ELR (cell line): Measurements from ENCODE around the gene PIGU.
"Not testable (repeated sequence)": the region's sequence is repeated elsewhere in the genome, so short reads cannot be mapped to it uniquely, and the experiment has no call there.

Experiments
- DNase-seq: peaks from one replicate; pipeline ENCODE4 v3.0.0-alpha.2; 2015; ENCODE audit warnings: low read depth

Gene PIGU

DNA sequence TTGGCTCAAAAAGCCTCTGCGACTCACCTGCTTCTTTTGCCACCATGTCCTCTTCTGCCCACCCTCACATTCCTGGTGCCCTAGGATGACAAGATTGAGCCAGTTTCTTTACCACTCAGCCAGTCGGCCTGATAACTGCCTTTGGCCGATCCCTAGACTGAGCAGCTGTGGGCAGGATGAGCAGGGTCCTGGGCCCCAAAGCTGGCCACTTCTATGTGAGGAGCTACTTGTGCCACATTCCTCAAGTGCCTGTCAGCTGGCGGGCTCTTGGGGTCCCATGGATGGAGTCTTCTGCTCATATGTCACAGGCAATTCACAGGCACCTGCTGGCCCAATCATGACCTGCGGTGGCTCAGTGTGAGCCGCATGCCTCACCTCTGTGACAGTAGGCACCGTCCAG lies 144.1 kb downstream of the PIGU start:
- DNase-seq, result no peak

DNA sequence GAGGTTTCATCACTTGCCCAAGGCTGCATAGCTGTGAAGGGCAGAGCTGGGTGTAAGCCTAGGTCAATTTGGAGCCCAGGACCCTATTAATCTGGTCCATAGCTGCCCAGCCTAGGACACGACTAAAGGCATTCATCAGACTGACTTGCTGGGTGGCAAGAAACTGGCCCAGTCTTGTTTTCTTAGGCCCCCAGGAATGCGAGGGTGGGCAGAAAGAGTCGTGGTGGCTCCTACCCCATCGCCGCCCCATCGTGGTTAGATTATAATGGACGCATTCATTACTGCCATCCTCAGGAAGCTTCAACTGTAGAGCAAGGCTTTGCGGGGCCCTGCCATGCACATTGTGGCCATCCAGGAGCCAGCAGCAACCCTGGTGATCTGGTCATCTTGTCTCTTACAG lies 144.6 kb downstream of the PIGU start:
- no peak for DNase-seq

DNA sequence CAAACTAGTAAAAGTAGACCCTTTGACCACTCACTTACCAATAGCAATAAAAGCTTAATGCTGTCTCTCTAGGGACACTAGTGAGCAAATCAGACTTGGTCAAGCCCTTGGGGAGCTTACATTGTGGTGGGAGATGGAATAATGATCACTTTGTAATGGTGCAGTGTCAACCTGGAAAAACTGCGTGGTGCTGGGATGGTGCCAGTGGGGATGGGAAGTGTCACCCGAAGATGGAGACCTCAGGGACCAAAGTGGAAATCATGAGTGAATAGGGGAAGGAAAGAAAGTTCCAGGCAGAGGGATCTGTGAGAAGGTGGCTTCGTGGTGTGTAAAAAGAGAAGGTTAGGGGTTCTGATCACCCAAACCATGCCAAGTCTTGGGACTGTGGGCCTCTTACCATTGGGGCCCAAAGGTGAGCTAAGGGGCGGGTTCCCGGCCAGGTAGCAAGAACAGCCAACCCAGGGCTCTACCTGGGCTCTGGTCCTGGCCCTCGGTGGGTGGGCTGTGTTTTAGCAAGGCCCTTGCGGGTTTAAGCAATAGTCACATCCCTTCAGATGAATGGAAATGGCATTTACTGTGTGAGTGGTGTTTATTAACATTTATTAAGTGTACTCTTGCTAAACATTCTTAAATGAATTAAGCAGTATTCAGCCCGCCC lies 145.2 kb downstream of the PIGU start:
- no peak for DNase-seq

DNA sequence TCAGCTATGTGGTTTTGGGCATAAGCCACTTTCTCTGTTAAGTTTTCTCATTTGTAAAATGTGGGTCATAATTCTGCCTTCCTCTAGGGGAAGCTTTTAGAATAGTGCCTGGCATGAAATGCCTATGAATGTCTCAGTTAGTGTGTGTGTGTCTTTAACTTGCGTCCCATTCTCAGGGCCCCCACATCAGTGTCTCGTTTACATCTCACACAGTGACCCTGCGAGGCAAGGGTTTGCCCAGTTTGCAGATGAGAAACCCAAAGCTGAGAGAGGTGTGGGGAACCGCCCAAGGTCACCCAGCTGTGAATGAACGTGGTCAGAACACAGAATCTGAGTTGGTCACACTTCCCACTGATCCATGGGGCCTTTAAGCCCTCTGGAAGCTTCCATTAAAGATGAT lies 146.6 kb downstream of the PIGU start:
- DNase-seq, result no peak

DNA sequence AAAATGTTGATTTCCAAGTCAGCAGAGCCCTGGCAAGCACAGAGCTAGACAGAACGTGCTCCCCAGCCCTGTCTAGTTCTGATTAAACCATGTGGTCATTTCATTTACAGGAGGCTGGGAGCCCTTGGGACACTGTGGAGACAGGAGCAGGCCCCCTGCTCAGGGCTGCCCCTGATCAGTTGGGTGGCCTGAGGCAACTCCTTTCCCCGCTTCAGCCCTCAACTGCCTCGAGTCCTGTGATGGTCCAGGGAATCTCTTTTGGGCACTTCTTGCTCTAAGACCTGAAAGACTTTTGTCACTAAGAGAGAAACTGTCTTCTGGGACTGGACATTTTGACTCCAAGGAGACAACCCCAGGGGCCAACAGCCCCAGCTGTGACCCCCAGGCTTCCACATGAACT lies 147.2 kb downstream of the PIGU start:
- DNase-seq, result no peak

DNA sequence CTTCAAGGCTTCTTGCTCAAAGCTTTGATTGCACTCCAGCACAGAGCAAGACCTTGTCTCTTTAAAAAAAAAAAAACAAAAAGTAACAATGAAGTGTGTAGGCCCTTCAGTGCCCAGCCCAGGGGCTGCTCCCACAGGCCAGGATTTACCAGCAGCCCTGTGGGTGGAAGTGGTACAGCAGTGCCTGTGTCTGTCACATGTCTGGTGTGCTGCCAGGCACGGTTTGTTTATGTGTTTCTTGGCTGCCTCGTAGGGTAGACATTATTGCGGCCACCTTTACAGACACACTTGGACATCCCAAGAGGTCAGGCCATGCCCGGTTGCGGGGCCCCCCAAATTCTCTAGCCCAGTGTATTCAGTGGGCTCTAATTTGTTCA lies 148.0 kb downstream of the PIGU start:
- DNase-seq, result no peak

DNA sequence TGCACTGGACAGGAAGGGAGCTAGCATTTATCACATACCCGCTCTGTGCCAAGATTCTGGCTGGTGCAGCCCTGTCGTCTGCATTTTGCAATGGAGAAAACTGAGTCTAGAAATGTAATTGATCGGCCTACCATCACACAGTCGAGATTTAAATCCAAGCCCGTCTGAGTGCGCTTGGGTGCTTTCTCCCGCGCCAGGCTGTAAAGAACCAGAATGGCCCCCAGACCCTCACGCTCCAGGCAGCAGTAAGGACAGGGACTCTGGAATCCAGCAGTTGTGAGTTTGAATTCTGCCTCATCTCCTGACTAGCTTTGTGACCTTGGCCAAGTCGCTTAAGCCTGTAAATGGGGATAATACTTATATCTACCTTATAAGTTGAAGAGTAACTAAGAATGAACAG lies 149.9 kb downstream of the PIGU start:
- DNase-seq, result no peak

DNA sequence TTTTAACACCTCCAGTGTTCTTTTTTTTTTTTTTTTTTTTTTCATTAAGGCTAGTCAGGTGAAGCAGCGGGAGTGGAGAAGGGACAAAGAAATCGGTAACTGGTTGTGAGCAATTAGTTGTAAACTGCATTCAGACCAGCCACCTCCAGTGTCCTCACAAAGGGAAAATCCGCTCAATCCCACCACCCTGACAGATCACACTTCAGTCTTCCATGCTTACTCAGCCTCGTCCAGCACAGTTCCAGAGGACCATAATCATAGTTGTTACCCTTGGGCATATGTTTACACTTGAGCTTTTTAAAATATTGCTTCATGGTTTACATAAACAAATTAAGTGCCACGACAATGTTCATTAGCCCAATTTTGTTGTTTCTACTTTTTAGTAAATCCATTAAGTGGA lies 150.4 kb downstream of the PIGU start:
- peak; percentile 22 for DNase-seq

DNA sequence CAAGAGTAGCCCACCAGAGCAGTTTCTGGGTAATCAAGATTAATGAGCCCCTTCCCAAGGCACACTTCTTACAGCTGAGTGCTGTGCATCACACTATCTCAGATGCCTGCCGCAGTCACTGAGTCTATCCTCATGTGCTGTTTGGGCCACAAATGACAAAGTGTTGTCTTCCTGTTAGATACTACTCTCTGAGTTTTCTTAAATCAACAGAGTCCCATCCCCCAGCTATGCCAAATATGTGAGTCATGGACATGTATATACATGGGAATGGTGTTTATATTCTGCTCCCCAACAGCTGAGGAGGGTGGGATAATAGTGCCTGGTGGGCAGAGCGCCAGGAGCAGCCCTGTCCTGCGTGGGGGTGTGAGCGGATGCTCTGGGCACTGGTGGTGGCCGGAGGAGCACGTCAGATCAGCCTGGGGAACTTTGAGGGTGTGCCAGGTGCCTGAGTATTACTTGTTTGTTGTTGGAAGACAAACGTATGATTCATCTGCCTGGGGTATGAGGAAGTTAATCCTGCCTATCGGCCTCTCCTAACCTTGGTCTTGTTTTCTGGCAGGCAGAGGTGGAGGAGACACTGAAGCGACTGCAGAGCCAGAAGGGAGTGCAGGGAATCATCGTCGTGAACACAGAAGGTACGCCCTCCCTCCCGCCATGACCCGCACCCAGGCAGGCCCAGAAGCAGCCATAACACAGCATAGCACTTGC lies 151.0 kb downstream of the PIGU start:
- DNase-seq, result peak; percentile 100

DNA sequence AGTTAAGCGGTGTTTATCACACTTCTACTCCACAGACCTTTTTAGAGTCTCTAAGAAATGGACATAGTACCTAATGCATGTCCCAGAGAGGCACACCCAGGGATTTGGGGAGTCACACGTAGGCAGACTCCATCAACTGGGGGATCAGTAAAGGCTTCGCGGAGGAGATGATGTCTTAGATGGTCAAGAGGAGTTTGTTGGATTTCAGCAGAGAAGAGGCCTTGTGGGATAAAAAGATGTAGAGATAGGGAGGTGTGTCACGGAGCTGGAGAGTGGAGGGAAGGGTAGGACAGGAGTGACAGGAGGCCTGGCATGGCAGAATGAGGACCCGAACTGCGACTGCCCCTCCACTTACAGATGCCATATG lies 151.6 kb downstream of the PIGU start:
- DNase-seq, result no peak

DNA sequence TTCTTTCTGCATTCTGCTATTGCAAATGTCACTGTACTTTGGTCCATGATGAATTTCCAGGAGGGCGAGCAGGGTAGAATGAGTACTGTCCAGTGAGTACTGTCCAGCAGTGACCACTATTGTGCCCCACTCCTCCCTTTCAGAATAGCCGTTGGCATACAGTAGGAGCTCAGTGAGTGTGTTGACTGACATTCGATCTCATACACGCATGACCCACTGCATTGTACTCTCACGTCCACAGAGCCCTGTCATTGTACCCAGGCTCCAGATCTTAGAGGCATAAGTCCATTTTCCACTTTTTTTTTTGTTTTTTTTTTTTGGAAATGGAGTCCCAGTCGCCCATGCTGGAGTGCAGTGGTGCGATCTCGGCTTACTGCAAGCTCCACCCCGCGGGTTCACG lies 152.5 kb downstream of the PIGU start:
- no peak for DNase-seq

DNA sequence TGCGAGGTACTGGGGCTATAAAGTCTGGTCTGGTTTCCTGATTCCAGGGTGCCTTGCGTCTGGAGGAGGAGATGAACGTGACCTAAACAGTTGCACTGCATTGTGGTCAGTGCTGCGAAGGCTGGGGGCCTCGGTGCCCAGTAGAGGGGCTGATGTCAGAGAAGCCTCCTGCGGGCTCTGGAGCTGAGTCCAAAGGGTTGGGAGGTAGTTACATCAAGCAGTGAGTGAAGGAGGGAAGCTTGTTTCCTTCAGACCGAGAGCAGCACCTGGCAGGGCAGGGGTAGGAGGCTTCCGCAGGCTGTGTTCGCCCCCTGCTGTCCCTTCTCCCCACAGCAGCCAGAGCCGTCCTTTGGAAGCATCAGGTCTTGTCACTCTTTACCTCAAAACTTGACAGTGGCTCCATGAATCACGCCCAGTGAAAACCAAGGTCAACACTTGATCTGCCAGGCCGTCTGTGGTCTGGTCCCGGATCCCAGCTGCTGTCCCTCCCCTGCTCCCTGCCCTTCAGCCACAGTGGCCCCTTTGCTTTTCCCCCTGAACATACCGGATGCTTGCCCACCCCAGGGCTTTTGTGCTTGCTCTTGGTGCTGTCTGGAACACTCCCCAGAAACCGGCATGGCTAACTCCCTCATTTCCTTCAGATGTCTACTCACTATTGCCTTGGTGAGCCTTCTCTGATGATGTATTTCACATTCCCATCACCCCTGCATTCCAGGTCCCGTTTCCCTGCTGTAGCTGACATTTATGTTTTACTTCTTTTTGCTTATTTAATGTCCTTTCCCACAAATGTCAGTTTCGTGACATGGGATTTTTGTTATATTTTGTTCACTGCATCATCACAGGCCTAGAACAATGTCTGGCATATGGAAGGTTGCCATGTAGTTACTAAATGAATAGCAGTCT lies 153.7 kb downstream of the PIGU start:
- peak; percentile 80 for DNase-seq

DNA sequence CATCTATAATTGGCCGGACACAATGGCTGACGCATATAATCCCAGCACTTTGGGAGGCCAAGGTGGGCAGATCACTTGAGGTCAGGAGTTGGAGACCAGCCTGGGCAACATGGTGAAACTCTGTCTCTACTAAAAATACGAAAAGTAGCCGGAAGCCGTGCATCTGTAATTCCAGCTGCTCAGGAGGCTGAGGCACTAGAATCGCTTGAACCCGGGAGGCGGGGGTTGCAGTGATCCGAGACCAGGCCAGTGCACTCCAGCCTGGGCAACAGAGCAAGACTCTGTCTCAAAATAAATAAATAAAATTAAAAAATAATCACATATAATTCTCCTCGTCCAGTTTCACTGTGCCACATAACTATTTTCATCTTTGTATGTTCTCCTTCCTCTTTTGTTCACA lies 157.1 kb downstream of the PIGU start:
- not testable (repeated sequence) for DNase-seq

DNA sequence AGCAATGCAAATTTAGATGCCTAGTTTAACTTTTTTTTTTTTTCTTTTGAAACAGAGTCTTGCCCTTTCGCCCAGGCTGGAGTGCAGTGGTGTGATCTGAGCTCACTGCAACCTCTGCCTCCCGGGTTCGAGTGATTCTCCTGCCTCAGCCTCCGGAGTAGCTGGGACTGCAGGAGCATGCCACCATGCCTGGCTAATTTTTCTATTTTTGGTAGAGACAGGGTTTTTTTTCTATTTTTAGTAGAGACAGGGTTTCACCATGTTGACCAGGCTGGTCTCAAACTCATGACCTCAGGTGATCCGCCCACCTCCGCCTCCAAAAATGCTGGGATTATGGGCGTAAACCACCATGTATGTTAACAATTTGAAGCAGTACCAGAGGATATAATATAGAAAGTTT lies 158.0 kb downstream of the PIGU start:
- not testable (repeated sequence) for DNase-seq

DNA sequence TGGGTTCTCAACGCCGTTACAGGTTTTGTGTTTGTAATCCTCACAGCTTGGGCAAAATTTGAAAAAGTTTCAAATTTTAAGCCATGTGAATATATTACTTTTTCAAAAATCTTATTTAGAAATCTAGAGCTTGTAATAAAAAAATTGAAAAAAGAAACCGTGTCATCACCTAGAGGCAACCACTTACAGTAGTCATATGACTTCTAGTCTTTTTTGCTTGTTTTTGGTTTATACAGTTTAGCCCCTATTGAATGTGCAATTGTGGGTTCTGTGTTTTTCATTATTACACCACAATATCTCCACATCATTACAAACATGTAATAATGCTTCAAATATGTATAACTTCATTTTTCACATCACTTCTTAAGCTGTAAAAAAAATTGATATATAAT lies 159.8 kb downstream of the PIGU start:
- no peak for DNase-seq

DNA sequence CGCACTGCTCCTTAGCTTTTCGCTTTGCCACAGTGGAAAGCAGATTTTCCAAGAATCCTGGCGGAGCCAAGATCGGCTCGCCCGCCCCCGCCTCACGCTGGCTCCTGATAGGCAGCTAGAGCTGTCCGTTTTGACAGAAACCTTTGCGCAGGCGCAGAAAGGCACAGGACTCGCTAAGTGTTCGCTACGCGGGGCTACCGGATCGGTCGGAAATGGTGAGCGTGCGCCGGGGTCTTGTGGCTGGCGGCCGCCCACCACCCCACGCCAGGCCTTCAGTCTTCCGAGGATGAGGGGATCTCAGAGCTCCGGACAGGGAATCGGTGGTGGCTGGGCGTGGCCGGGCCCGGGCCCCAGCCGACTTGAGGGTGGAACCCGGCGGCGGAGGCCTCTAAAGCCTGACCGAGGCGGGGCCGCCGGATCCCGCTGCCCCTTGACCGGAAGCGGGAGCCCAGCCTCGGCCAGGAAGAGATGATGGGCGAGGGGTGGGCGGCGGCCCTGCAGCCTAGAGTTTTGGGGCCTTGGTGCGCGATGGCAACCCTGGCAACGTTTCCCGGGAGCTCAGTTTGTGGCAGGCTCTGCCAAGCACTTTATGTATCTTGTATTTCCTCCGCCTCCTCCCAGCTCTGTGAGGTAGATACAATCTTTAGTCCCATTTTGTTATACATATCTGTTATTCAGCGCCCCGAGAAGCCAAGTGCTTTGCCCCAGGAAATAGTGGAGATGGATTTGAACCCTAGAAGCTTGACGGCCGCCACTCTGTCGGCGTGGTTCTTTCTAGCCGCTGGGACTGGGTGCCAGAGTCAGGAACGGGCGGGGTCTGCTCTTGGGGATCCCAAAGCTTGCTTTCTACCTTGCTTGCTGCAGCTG lies 160.4 kb downstream of the PIGU start, which contains the start of gene DYNLRB1:
DYNLRB1 (plus strand) TSS at position 176 of the 867 bp plus-strand sequence; CDS start at position 213, 37 bp downstream.
- DNase-seq, result peak; percentile 99

DNA sequence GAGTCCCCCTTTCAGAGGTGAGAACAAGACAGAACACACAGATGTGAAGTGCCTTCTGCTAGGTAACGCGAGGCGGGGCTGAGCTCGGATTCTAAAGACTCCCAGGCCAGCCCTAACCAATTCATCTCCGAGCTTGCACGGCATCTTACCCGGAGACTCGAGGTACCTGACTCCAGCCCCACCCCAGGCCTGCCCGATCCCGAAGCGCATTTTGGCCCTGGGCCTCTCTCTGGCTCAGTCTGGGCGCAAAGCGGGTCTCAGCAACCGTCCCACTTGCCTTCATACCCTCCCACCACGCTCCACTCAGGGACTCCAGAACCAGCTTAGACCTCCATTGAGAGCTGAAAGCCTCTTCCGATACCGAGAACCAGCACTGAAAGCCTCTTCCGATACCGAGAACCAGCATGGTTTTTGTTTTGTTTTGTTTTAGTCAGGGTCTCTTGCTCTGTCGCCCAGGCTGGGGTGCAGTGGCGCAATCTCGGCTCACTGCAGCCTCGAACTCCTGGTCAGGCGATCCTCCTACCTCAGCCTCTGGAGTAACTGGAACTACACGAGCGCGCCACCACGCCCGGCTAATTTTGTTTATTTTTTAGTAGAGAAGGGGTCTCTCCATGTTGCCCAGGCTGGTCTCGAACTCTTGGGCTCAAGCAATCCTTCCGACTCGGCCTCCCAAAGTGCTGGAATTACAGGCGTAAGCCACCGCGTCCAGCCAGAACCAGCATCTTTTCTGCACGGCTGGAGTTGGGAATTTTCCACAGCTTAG lies 161.2 kb downstream of the PIGU start:
- peak; percentile 77 for DNase-seq

DNA sequence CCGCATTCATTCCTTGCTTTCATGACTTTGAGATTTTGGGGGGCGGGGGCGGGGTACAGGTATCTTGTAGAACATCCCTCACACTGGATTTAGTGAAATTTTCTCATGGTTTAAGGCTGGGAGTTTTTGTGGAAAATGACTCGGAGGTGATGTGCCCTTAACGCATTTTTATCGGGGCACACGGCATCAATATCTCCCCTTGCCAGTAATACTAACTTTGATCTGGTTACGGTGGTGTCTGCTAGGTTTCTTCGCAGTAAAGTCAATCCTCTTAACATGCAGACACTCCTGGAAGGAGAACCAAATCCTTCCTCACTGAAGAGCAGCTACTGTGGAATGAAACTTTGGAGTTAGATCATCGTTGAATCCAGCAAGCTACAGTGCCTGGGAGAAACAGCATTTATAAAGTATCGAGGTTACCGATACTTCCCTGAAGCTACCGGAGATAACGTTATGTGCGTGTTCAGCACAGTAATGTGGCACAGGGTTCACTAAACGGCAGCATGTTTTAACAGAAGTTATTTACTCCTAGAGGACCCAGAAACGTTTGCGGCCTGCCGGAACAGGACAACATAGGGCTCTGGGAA lies 161.9 kb downstream of the PIGU start:
- DNase-seq, result no peak

DNA sequence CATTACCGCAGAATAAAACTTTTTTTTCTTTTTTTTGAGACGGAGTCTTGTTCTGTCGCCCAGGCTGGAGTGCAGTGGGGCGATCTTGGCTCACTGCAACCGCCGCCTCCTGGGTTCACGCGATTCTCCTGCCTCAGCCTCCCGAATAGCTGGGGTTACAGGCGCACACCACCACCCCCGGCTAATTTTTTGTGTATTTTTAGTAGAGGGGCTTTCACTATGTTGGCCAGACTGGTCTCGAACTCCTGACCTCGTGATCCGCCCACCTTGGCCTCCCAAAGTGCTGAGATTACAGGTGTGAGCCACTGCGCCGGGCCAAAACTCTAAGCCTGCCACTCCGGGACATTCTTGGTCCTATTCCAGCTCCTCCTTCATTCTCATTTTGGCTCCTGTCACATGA lies 162.9 kb downstream of the PIGU start:
- not testable (repeated sequence) for DNase-seq

DNA sequence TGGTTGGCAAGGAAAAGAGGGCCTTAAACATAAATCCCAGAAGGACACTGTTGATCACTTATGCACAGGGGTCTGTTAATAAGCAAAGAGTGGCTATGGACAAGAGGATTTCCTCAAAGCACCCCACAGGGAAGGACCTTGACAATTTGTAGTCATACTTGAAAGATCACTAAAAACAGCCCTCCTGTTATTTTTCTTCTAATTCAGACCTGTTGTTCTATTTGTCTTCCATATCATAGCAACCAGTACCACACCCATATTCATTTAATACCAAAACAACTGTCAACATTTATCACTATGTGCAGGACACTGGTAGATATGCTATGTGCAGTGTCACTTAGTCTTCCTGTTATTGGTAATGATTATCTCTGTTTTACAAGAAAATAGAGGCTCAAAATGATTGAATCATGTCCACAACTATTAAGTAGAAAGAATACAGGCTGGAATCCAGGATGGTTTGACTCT lies 163.9 kb downstream of the PIGU start:
- DNase-seq, result no peak
